HG02840 (cell line): ENCODE measurements around the gene GRIN2A.

Experiments
- ATAC-seq: cut with Tn5 transposase; IDR thresholded peaks from one replicate; pipeline ENCODE4 v1.9.1; 2021; ENCODE audit warnings: mild to moderate bottlenecking, moderate library complexity, moderate number of reproducible peaks; ENCODE audit not compliant: unreplicated experiment, low FRiP score

GRIN2A gene

GRCh38 chr16:9932919-9933653, 249.1 kb downstream of the GRIN2A start:
- no peak for ATAC-seq

GRCh38 chr16:9932000-9932399, 250.2 kb downstream of the GRIN2A start:
- no peak for ATAC-seq

GRCh38 chr16:9929836-9930235, 252.4 kb downstream of the GRIN2A start:
- ATAC-seq: no peak

GRCh38 chr16:9929313-9929712, 252.9 kb downstream of the GRIN2A start:
- ATAC-seq: no peak

GRCh38 chr16:9922441-9922840, 259.8 kb downstream of the GRIN2A start:
- no peak for ATAC-seq

GRCh38 chr16:9921997-9922396, 260.2 kb downstream of the GRIN2A start:
- ATAC-seq: no peak

- ATAC-seq: no peak
These were observed 262.8 kb downstream of the GRIN2A start for GRCh38 chr16:9919460-9919859.

- no peak for ATAC-seq
These were observed 264.5 kb downstream of the GRIN2A start for GRCh38 chr16:9917691-9918090.

GRCh38 chr16:9913604-9914326, 268.5 kb downstream of the GRIN2A start:
- ATAC-seq: no peak

GRCh38 chr16:9911989-9912388, 270.2 kb downstream of the GRIN2A start:
- no peak for ATAC-seq

GRCh38 chr16:9911231-9911630, 271.0 kb downstream of the GRIN2A start:
- ATAC-seq: no peak

- no peak for ATAC-seq
These were observed 273.0 kb downstream of the GRIN2A start for GRCh38 chr16:9909072-9909825.

GRCh38 chr16:9908613-9909012, 273.6 kb downstream of the GRIN2A start:
- ATAC-seq: no peak

- ATAC-seq: no peak
These were observed 274.5 kb downstream of the GRIN2A start for GRCh38 chr16:9907752-9908151.

GRCh38 chr16:9906218-9906617, 276.0 kb downstream of the GRIN2A start:
- no peak for ATAC-seq

- no peak for ATAC-seq
These were observed 277.7 kb downstream of the GRIN2A start for GRCh38 chr16:9904526-9904925.

- ATAC-seq: no peak
These were observed 281.7 kb downstream of the GRIN2A start for GRCh38 chr16:9900576-9900975.

- no peak for ATAC-seq
These were observed 283.7 kb downstream of the GRIN2A start for GRCh38 chr16:9898555-9898954.

- ATAC-seq: no peak
These were observed 284.1 kb downstream of the GRIN2A start for GRCh38 chr16:9898124-9898523.

GRCh38 chr16:9895817-9896216, 286.4 kb downstream of the GRIN2A start:
- ATAC-seq: no peak

GRCh38 chr16:9885876-9886275, 296.4 kb downstream of the GRIN2A start:
- ATAC-seq: no peak
